ENCODE measurements around the gene MAP3K5. TPM values are rescaled to one million over a fixed set of nuclear protein-coding genes. Genes with fewer than 3 reads are reported as not detected.

The MAP3K5 gene
- total RNA-seq, 2 experiments from 2014 or later, result 18.3 to 19.8 TPM

DNA sequence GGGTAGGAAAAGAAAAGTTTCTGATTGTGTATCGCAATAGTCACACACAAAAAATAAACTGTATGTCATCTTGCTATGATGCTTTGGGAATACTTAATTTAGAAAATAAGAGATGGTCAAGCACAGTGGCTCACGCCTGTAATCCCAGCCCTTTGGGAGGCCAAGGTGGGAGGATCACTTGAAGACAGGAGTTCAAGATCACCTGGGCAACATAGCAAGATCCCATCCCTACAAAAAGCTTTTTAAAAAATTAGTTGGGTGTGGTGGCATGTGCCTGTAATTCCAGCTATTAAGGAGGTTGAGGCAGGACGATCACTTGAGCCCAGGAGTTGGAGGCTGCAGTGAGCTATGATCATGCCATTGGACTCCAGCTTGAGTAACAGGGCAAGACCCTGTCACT lies 269.6 kb downstream of the MAP3K5 start:
- DNase-seq (no peak), ATAC-seq (ENCODE audit: low read depth) (no peak)
- H3K4me3 Mint-ChIP-seq, result no peak overlapping the region
- H3K27me3 Mint-ChIP-seq, result peaks cover 22% of the 10 kb centered on the region
- POLR2A ChIA-PET, result no interaction called here
- peaks cover 10% of the 10 kb centered on the region for H3K4me1 Mint-ChIP-seq
- no peaks in the 10 kb centered on the region for H3K9me3 Mint-ChIP-seq
- no peaks in the 10 kb centered on the region for H3K36me3 Mint-ChIP-seq
- H3K27ac Mint-ChIP-seq, result no peak overlapping the region

- ATAC-seq (ENCODE audit: low read depth), result no peak
- H3K9me3 Mint-ChIP-seq, result no peaks in the 10 kb centered on the region
- H3K36me3 Mint-ChIP-seq, result no peaks in the 10 kb centered on the region
Observed at GRCh38 chr6:136521911-136522310, 270.4 kb downstream of the MAP3K5 start.

GRCh38 chr6:136521427-136521826 lies 270.9 kb downstream of the MAP3K5 start:
- H3K27ac Mint-ChIP-seq, result no peak overlapping the region
- H3K36me3 Mint-ChIP-seq, result no peaks in the 10 kb centered on the region
- peaks cover 6% of the 10 kb centered on the region for H3K4me1 Mint-ChIP-seq
- H3K27me3 Mint-ChIP-seq, result peaks cover 18% of the 10 kb centered on the region
- ATAC-seq (ENCODE audit: low read depth), result no peak
- POLR2A ChIA-PET, result interaction anchor here (0.6 kb wide), 1 partner anchor 1828 kb away, joined by 5 read pairs; no protein-coding TSS in a partner anchor
- no peak for DNase-seq
- H3K4me3 Mint-ChIP-seq, result no peak overlapping the region
- H3K9me3 Mint-ChIP-seq, result no peaks in the 10 kb centered on the region

More at GRCh38 chr6:136521911-136522310, 270.4 kb downstream of the MAP3K5 start:
- POLR2A ChIA-PET, result no interaction called here
- peaks cover 18% of the 10 kb centered on the region for H3K27me3 Mint-ChIP-seq
- no peak overlapping the region for H3K27ac Mint-ChIP-seq
- H3K4me3 Mint-ChIP-seq, result no peak overlapping the region
- peaks cover 9% of the 10 kb centered on the region for H3K4me1 Mint-ChIP-seq
- DNase-seq, result no peak

- Mint-ChIP-seq H3K4me1 (no peaks in the 10 kb centered on the region), H3K4me3 (no peak overlapping the region), H3K27me3 (peaks cover 18% of the 10 kb centered on the region), H3K36me3 (no peaks in the 10 kb centered on the region), H3K9me3 (no peaks in the 10 kb centered on the region), H3K27ac (no peak overlapping the region)
- POLR2A ChIA-PET, result no interaction called here
- no peak for ATAC-seq (ENCODE audit: low read depth)
- no peak for DNase-seq
Observed at GRCh38 chr6:136520517-136520916, 271.8 kb downstream of the MAP3K5 start.

- DNase-seq (no peak), ATAC-seq (ENCODE audit: low read depth) (no peak)
- H3K9me3 Mint-ChIP-seq, result no peaks in the 10 kb centered on the region
- no peaks in the 10 kb centered on the region for H3K4me1 Mint-ChIP-seq
- no peak overlapping the region for H3K27ac Mint-ChIP-seq
- no peaks in the 10 kb centered on the region for H3K36me3 Mint-ChIP-seq
- POLR2A ChIA-PET, result no interaction called here
- H3K27me3 Mint-ChIP-seq, result peaks cover 11% of the 10 kb centered on the region
- H3K4me3 Mint-ChIP-seq, result no peak overlapping the region
Observed at GRCh38 chr6:136517582-136517981, 274.7 kb downstream of the MAP3K5 start.

GRCh38 chr6:136517002-136517401 lies 275.3 kb downstream of the MAP3K5 start:
- DNase-seq (no peak), ATAC-seq (ENCODE audit: low read depth) (no peak)
- Mint-ChIP-seq H3K27ac (no peak overlapping the region), H3K4me3 (no peak overlapping the region), H3K36me3 (no peaks in the 10 kb centered on the region), H3K9me3 (no peaks in the 10 kb centered on the region), H3K4me1 (no peaks in the 10 kb centered on the region), H3K27me3 (peaks cover 11% of the 10 kb centered on the region)
- POLR2A ChIA-PET, result no interaction called here

- H3K4me1 Mint-ChIP-seq, result peaks cover 6% of the 10 kb centered on the region
- H3K27me3 Mint-ChIP-seq, result peaks cover 8% of the 10 kb centered on the region
- H3K27ac Mint-ChIP-seq, result no peak overlapping the region
- H3K4me3 Mint-ChIP-seq, result no peak overlapping the region
- H3K9me3 Mint-ChIP-seq, result no peaks in the 10 kb centered on the region
- POLR2A ChIA-PET, result no interaction called here
- DNase-seq (no peak), ATAC-seq (ENCODE audit: low read depth) (no peak)
- H3K36me3 Mint-ChIP-seq, result no peaks in the 10 kb centered on the region
Observed at GRCh38 chr6:136514591-136514990, 277.7 kb downstream of the MAP3K5 start.

GRCh38 chr6:136511926-136512325 lies 280.4 kb downstream of the MAP3K5 start:
- no peak overlapping the region for H3K27ac Mint-ChIP-seq
- H3K9me3 Mint-ChIP-seq, result no peaks in the 10 kb centered on the region
- no peak for DNase-seq
- no peak for ATAC-seq (ENCODE audit: low read depth)
- peaks cover 5% of the 10 kb centered on the region for H3K27me3 Mint-ChIP-seq
- POLR2A ChIA-PET, result no interaction called here
- no peaks in the 10 kb centered on the region for H3K36me3 Mint-ChIP-seq
- no peak overlapping the region for H3K4me3 Mint-ChIP-seq
- peaks cover 6% of the 10 kb centered on the region for H3K4me1 Mint-ChIP-seq

- no peaks in the 10 kb centered on the region for H3K36me3 Mint-ChIP-seq
- H3K27ac Mint-ChIP-seq, result no peak overlapping the region
- POLR2A ChIA-PET, result no interaction called here
- DNase-seq (no peak), ATAC-seq (ENCODE audit: low read depth) (no peak)
- no peaks in the 10 kb centered on the region for H3K9me3 Mint-ChIP-seq
- no peak overlapping the region for H3K4me3 Mint-ChIP-seq
- H3K27me3 Mint-ChIP-seq, result peaks cover 5% of the 10 kb centered on the region
- H3K4me1 Mint-ChIP-seq, result peaks cover 6% of the 10 kb centered on the region
Observed at GRCh38 chr6:136511397-136511796, 280.9 kb downstream of the MAP3K5 start.

- no peak for ATAC-seq (ENCODE audit: low read depth)
- Mint-ChIP-seq H3K9me3 (no peaks in the 10 kb centered on the region), H3K27me3 (peaks cover 5% of the 10 kb centered on the region), H3K27ac (no peak overlapping the region), H3K4me1 (peaks cover 6% of the 10 kb centered on the region), H3K36me3 (no peaks in the 10 kb centered on the region), H3K4me3 (no peak overlapping the region)
- POLR2A ChIA-PET, result no interaction called here
- DNase-seq, result no peak
Observed at GRCh38 chr6:136510782-136511181, 281.5 kb downstream of the MAP3K5 start.

DNA sequence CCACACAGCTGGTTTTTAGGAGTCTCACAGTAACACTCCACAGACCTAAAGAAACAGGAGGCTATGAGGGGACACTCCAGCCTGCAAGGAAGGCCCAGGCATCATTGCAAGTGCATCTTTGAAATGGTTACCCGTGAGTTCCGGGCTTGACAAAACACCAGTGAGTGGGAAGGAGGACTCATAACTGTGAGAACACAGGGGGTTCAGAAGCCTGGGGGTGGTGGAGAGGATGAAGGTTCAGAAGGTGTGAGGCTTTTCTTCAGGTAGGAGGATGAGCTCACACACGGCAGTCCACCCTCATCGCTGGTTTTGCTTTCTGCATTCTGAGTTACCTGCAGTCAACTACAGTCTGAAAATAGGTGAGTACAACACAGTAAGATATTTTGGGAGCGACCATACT lies 282.0 kb downstream of the MAP3K5 start:
- Mint-ChIP-seq H3K27me3 (peaks cover 5% of the 10 kb centered on the region), H3K27ac (no peak overlapping the region), H3K9me3 (no peaks in the 10 kb centered on the region), H3K36me3 (no peaks in the 10 kb centered on the region), H3K4me3 (no peak overlapping the region), H3K4me1 (peaks cover 6% of the 10 kb centered on the region)
- no peak for ATAC-seq (ENCODE audit: low read depth)
- POLR2A ChIA-PET, result no interaction called here
- DNase-seq, result no peak

DNA sequence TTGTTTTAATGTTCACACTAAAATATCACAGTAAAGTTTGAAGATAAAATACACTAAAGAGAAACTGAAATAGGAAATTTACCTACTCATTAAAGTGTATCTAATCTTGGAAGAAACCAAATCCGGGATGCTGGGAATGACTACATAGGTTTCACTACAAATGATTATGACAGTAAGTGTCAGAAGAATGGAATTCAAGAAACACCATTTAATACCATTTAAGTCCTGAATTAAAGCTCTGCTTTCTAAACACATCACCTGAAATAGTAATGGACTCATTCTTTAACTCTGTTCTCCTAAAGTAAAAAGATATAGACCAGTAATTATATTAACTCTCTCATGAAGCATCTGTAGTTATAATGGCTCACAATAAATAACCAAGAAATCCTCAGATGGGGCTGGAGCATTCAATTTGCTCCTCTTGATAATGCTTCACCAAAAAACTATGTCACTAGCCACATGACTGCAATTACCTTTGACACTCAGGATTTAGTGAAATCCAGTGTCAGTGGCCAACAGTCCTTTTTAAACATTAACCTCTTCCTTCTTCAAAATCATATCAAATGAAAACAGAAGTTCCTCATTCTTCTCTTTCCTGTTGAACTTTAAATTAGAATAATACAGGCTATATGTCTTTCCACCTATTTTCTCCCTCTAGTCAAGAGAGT lies 283.4 kb downstream of the MAP3K5 start:
- Mint-ChIP-seq H3K36me3 (no peaks in the 10 kb centered on the region), H3K9me3 (no peaks in the 10 kb centered on the region), H3K27ac (no peak overlapping the region), H3K4me3 (no peak overlapping the region), H3K27me3 (peaks cover 5% of the 10 kb centered on the region), H3K4me1 (peaks cover 6% of the 10 kb centered on the region)
- no peak for ATAC-seq (ENCODE audit: low read depth)
- POLR2A ChIA-PET, result no interaction called here
- no peak for DNase-seq
